ENCODE measurements around the gene ZNF354B. TPM values are rescaled to one million over a fixed set of nuclear protein-coding genes. Genes with fewer than 3 reads are reported as not detected.

Gene ZNF354B
- total RNA-seq = 1 to 10 TPM; 7.4 to 9.3 (median 8.8) TPM
- 4.1 TPM for polyA plus RNA-seq
- long read RNA-seq, donor 1, transcript ZNF354B-201 (5 exons, 2,802 nt) = major isoform, 6 of 8 reads
- long read RNA-seq, donor 1, partial matches to known transcripts = 0 of 8 reads
- long read RNA-seq, donor 1, other reads (novel, unspliced or antisense) = 2 of 8 reads
- long read RNA-seq, donor 2, partial matches to known transcripts = 0 of 3 reads
- long read RNA-seq, donor 2, other reads (novel, unspliced or antisense) = 1 of 3 reads
- long read RNA-seq, donor 3, partial matches to known transcripts = 0 of 6 reads
- long read RNA-seq, donor 3, other reads (novel, unspliced or antisense) = 4 of 6 reads
- long read RNA-seq, donor 4, partial matches to known transcripts = 0 of 4 reads
- long read RNA-seq, donor 4, other reads (novel, unspliced or antisense) = 2 of 4 reads

GRCh38 chr5:178859625-178860521, at the start of gene ZNF354B:
ZNF354B (plus strand) TSS chr5:178859953; CDS start chr5:178861048, 1,095 bp downstream.
- H3K9me3 ChIP-seq (ENCODE audit: control insufficient read depth, low read length) = no peaks in the 10 kb centered on the region
- H3K27ac ChIP-seq (ENCODE audit: low read length) = peak within 1 kb of the TSS; percentile 19
- peak; percentile 93 to 95 (median 95) for DNase-seq
- H3K4me1 ChIP-seq (ENCODE audit: control insufficient read depth, insufficient read depth, low read length) = no peaks in the 10 kb centered on the region
- no peaks in the 10 kb centered on the region for H3K27me3 ChIP-seq (ENCODE audit: control insufficient read depth, insufficient read depth)
- ATAC-seq = peak; percentile 99 to 100
- WGBS = under 1% methylated on average over 86 of the region's 86 CpGs
- intact Hi-C loops (cut with DNase I) = loop anchor here in 1 of 4 donors (5.0 kb wide), 1 partner anchor 123 kb away; no protein-coding TSS in a partner anchor
- peak within 1 kb of the TSS; percentile 72 for H3K4me3 ChIP-seq (ENCODE audit: low read length)

GRCh38 chr5:178817506-178817905, 42.2 kb upstream of the ZNF354B start:
- intact Hi-C loops (cut with DNase I) = no loop called here
- ATAC-seq = no peak
- 88% methylated on average over 8 of the region's 8 CpGs for WGBS
- H3K27me3 ChIP-seq (ENCODE audit: control insufficient read depth, insufficient read depth) = no peaks in the 10 kb centered on the region
- no peak for DNase-seq
- no peak overlapping the region for H3K27ac ChIP-seq (ENCODE audit: low read length)
- H3K4me1 ChIP-seq (ENCODE audit: control insufficient read depth, insufficient read depth, low read length) = no peaks in the 10 kb centered on the region
- H3K4me3 ChIP-seq (ENCODE audit: low read length) = no peak overlapping the region
- H3K9me3 ChIP-seq (ENCODE audit: control insufficient read depth, low read length) = no peaks in the 10 kb centered on the region

- no peak for ATAC-seq
Measured at GRCh38 chr5:178818094-178818493, 41.7 kb upstream of the ZNF354B start.

GRCh38 chr5:178820001-178820400, 39.8 kb upstream of the ZNF354B start:
- 77% methylated on average over 2 of the region's 2 CpGs for WGBS
- H3K27me3 ChIP-seq (ENCODE audit: control insufficient read depth, insufficient read depth) = no peaks in the 10 kb centered on the region
- H3K27ac ChIP-seq (ENCODE audit: low read length) = no peak overlapping the region
- intact Hi-C loops (cut with DNase I) = no loop called here
- no peaks in the 10 kb centered on the region for H3K9me3 ChIP-seq (ENCODE audit: control insufficient read depth, low read length)
- no peak overlapping the region for H3K4me3 ChIP-seq (ENCODE audit: low read length)
- DNase-seq (no peak), ATAC-seq (no peak)
- H3K4me1 ChIP-seq (ENCODE audit: control insufficient read depth, insufficient read depth, low read length) = no peaks in the 10 kb centered on the region

More at GRCh38 chr5:178818094-178818493, 41.7 kb upstream of the ZNF354B start:
- 88% methylated on average over 14 of the region's 14 CpGs for WGBS
- DNase-seq = no peak
- H3K4me3 ChIP-seq (ENCODE audit: low read length) = no peak overlapping the region
- intact Hi-C loops (cut with DNase I) = no loop called here
- H3K4me1 ChIP-seq (ENCODE audit: control insufficient read depth, insufficient read depth, low read length) = no peaks in the 10 kb centered on the region
- H3K27ac ChIP-seq (ENCODE audit: low read length) = no peak overlapping the region
- H3K9me3 ChIP-seq (ENCODE audit: control insufficient read depth, low read length) = no peaks in the 10 kb centered on the region
- no peaks in the 10 kb centered on the region for H3K27me3 ChIP-seq (ENCODE audit: control insufficient read depth, insufficient read depth)

- DNase-seq (no peak), ATAC-seq (no peak)
- intact Hi-C loops (cut with DNase I) = no loop called here
- H3K27ac ChIP-seq (ENCODE audit: low read length) = no peak overlapping the region
- no peaks in the 10 kb centered on the region for H3K27me3 ChIP-seq (ENCODE audit: control insufficient read depth, insufficient read depth)
- no peak overlapping the region for H3K4me3 ChIP-seq (ENCODE audit: low read length)
- no peaks in the 10 kb centered on the region for H3K9me3 ChIP-seq (ENCODE audit: control insufficient read depth, low read length)
- WGBS = 85% methylated on average over 6 of the region's 6 CpGs
- H3K4me1 ChIP-seq (ENCODE audit: control insufficient read depth, insufficient read depth, low read length) = no peaks in the 10 kb centered on the region
Measured at GRCh38 chr5:178825444-178825843, 34.3 kb upstream of the ZNF354B start.

GRCh38 chr5:178826216-178826615, 33.5 kb upstream of the ZNF354B start:
- H3K27me3 ChIP-seq (ENCODE audit: control insufficient read depth, insufficient read depth) = no peaks in the 10 kb centered on the region
- 80% methylated on average over 2 of the region's 2 CpGs for WGBS
- no peaks in the 10 kb centered on the region for H3K4me1 ChIP-seq (ENCODE audit: control insufficient read depth, insufficient read depth, low read length)
- intact Hi-C loops (cut with DNase I) = no loop called here
- H3K27ac ChIP-seq (ENCODE audit: low read length) = no peak overlapping the region
- H3K9me3 ChIP-seq (ENCODE audit: control insufficient read depth, low read length) = no peaks in the 10 kb centered on the region
- H3K4me3 ChIP-seq (ENCODE audit: low read length) = no peak overlapping the region
- DNase-seq (no peak), ATAC-seq (no peak)

- DNase-seq = no peak
- no peaks in the 10 kb centered on the region for H3K9me3 ChIP-seq (ENCODE audit: control insufficient read depth, low read length)
- 62% methylated on average over 4 of the region's 4 CpGs for WGBS
- intact Hi-C loops (cut with DNase I) = no loop called here
- H3K27me3 ChIP-seq (ENCODE audit: control insufficient read depth, insufficient read depth) = no peaks in the 10 kb centered on the region
- ATAC-seq = no peak
- no peak overlapping the region for H3K27ac ChIP-seq (ENCODE audit: low read length)
- no peaks in the 10 kb centered on the region for H3K4me1 ChIP-seq (ENCODE audit: control insufficient read depth, insufficient read depth, low read length)
- H3K4me3 ChIP-seq (ENCODE audit: low read length) = no peak overlapping the region
Measured at GRCh38 chr5:178827636-178828035, 32.1 kb upstream of the ZNF354B start.

- no peaks in the 10 kb centered on the region for H3K27me3 ChIP-seq (ENCODE audit: control insufficient read depth, insufficient read depth)
- 90% methylated on average over 10 of the region's 10 CpGs for WGBS
- ATAC-seq (no peak), DNase-seq (no peak)
- intact Hi-C loops (cut with DNase I) = no loop called here
- no peak overlapping the region for H3K4me3 ChIP-seq (ENCODE audit: low read length)
- no peaks in the 10 kb centered on the region for H3K4me1 ChIP-seq (ENCODE audit: control insufficient read depth, insufficient read depth, low read length)
- no peaks in the 10 kb centered on the region for H3K9me3 ChIP-seq (ENCODE audit: control insufficient read depth, low read length)
- H3K27ac ChIP-seq (ENCODE audit: low read length) = no peak overlapping the region
Measured at GRCh38 chr5:178831049-178831448, 28.7 kb upstream of the ZNF354B start.

- intact Hi-C loops (cut with DNase I) = no loop called here
- ATAC-seq = no peak
- DNase-seq = no peak
- no peaks in the 10 kb centered on the region for H3K4me1 ChIP-seq (ENCODE audit: control insufficient read depth, insufficient read depth, low read length)
- H3K4me3 ChIP-seq (ENCODE audit: low read length) = no peak overlapping the region
- H3K27me3 ChIP-seq (ENCODE audit: control insufficient read depth, insufficient read depth) = no peaks in the 10 kb centered on the region
- H3K27ac ChIP-seq (ENCODE audit: low read length) = no peak overlapping the region
- 92% methylated on average over 15 of the region's 15 CpGs for WGBS
- no peaks in the 10 kb centered on the region for H3K9me3 ChIP-seq (ENCODE audit: control insufficient read depth, low read length)
Measured at GRCh38 chr5:178832618-178833201, 27.0 kb upstream of the ZNF354B start.

- DNase-seq (no peak), ATAC-seq (no peak)
- H3K4me3 ChIP-seq (ENCODE audit: low read length) = no peak overlapping the region
- no peaks in the 10 kb centered on the region for H3K4me1 ChIP-seq (ENCODE audit: control insufficient read depth, insufficient read depth, low read length)
- H3K27ac ChIP-seq (ENCODE audit: low read length) = no peak overlapping the region
- intact Hi-C loops (cut with DNase I) = no loop called here
- no peaks in the 10 kb centered on the region for H3K27me3 ChIP-seq (ENCODE audit: control insufficient read depth, insufficient read depth)
- H3K9me3 ChIP-seq (ENCODE audit: control insufficient read depth, low read length) = no peaks in the 10 kb centered on the region
- WGBS = 77% methylated on average over 4 of the region's 4 CpGs
Measured at GRCh38 chr5:178836628-178837027, 23.1 kb upstream of the ZNF354B start.
